Neuronal stem cell (in vitro differentiated cells): Measurements from ENCODE around the gene TEX29.

Experiments
- DNase-seq: peaks from one replicate; pipeline ENCODE4 v3.0.0-alpha.2; 2013; ENCODE audit warnings: low spot score
- H2AFZ ChIP-seq: one replicate; pipeline ENCODE4 v1.6.1; 2013; ENCODE audit warnings: mild to moderate bottlenecking, low read length, inconsistent platforms
- H2AK5ac ChIP-seq: 2 replicates; pipeline ENCODE4 v1.6.1; 2013; ENCODE audit warnings: low read depth, mild to moderate bottlenecking, inconsistent platforms, low read length, moderate library complexity, mixed read lengths
- H2BK120ac ChIP-seq: 2 replicates; pipeline ENCODE4 v1.6.1; 2013; ENCODE audit warnings: low read depth, mild to moderate bottlenecking, inconsistent platforms, low read length, moderate library complexity, mixed read lengths
- H2BK12ac ChIP-seq: one replicate; pipeline ENCODE4 v1.6.1; 2013; ENCODE audit warnings: low read length, inconsistent platforms
- H2BK15ac ChIP-seq: 2 replicates; pipeline ENCODE4 v1.6.1; 2013; ENCODE audit warnings: mild to moderate bottlenecking, low read length, inconsistent platforms, mixed read lengths
- H2BK5ac ChIP-seq: one replicate; pipeline ENCODE4 v1.6.1; 2013; ENCODE audit warnings: inconsistent platforms, mild to moderate bottlenecking, low read length, moderate library complexity
- H3K14ac ChIP-seq: one replicate; pipeline ENCODE4 v1.6.1; 2013; ENCODE audit warnings: low read length, inconsistent platforms
- H3K18ac ChIP-seq: 2 replicates; pipeline ENCODE4 v1.6.1; 2013; ENCODE audit warnings: low read length, inconsistent platforms
- H3K23ac ChIP-seq: 2 replicates; pipeline ENCODE4 v1.6.1; 2013; ENCODE audit warnings: low read depth, mild to moderate bottlenecking, mixed read lengths, low read length, inconsistent platforms; ENCODE audit not compliant: poor library complexity
- H3K27ac ChIP-seq: replicated peaks from 3 replicates; pipeline ENCODE4 v1.5.1; 2013; ENCODE audit warnings: low read length, inconsistent platforms
- H3K27me3 ChIP-seq, 3 experiments: 2 replicates each; pipeline ENCODE4 v1.6.1; 2013; ENCODE audit warnings: low read length in 3 of 3, mild to moderate bottlenecking in 2 of 3, inconsistent platforms in 1 of 3, low read depth in 1 of 3, mixed read lengths in 1 of 3, moderate library complexity in 1 of 3; ENCODE audit not compliant: control insufficient read depth in 3 of 3, insufficient read depth in 3 of 3
- H3K36me3 ChIP-seq, 2 donors: replicated peaks in 1 of 2; 2 replicates each; pipeline ENCODE4 v1.6.1; 2013; ENCODE audit warnings: low read length in 2 of 2; ENCODE audit not compliant: control insufficient read depth in 2 of 2, insufficient read depth in 2 of 2
- H3K4ac ChIP-seq: 2 replicates; pipeline ENCODE4 v1.6.1; 2013; ENCODE audit warnings: inconsistent platforms, mild to moderate bottlenecking, low read length, moderate library complexity
- H3K4me1 ChIP-seq, 2 donors: 1 replicate in 1 of 2; 2 replicates in 1 of 2; pipeline ENCODE4 v1.6.1; 2013; ENCODE audit warnings: low read length in 2 of 2, low read depth in 1 of 2; ENCODE audit not compliant: control insufficient read depth in 2 of 2, insufficient read depth in 1 of 2
- H3K4me2 ChIP-seq: one replicate; pipeline ENCODE4 v1.6.1; 2013; ENCODE audit warnings: mild to moderate bottlenecking, low read length, inconsistent platforms; ENCODE audit not compliant: insufficient read depth, poor library complexity, severe bottlenecking
- H3K4me3 ChIP-seq, 2 donors: 2 replicates each; pipeline ENCODE4 v1.5.1; 2013; ENCODE audit warnings: low read length in 2 of 2, mild to moderate bottlenecking in 2 of 2, inconsistent platforms in 1 of 2, moderate library complexity in 1 of 2
- H3K79me1 ChIP-seq: one replicate; pipeline ENCODE4 v1.6.1; 2013; ENCODE audit warnings: low read depth, mild to moderate bottlenecking, inconsistent platforms, low read length, moderate library complexity
- H3K9ac ChIP-seq: one replicate; pipeline ENCODE4 v1.6.1; 2013; ENCODE audit warnings: mild to moderate bottlenecking, low read depth, low read length, inconsistent platforms; ENCODE audit not compliant: poor library complexity
- H3K9me3 ChIP-seq, 2 donors: replicated peaks in 1 of 2; 2 replicates each; pipeline versions ENCODE3 to v1.6.1; 2013; ENCODE audit warnings: low read length in 2 of 2, mild to moderate bottlenecking in 2 of 2, inconsistent platforms in 1 of 2, low read depth in 1 of 2, mixed read lengths in 1 of 2, moderate library complexity in 1 of 2; ENCODE audit not compliant: control insufficient read depth in 2 of 2, insufficient read depth in 1 of 2
- H4K8ac ChIP-seq: one replicate; pipeline ENCODE4 v1.6.1; 2013; ENCODE audit warnings: low read depth, mild to moderate bottlenecking, inconsistent platforms, low read length, moderate library complexity
- H4K91ac ChIP-seq: one replicate; pipeline ENCODE4 v1.6.1; 2013; ENCODE audit warnings: low read length, low read depth, mild to moderate bottlenecking, inconsistent platforms; ENCODE audit not compliant: poor library complexity
- WGBS, 2 donors: extraction: QIAGEN DNeasy Blood & Tissue Kit; methylation state at CpG; one replicate each; pipeline ENCODE4 v1.1.7; 2013; ENCODE audit warnings: missing lambda C conversion rate in 2 of 2, mixed read lengths in 1 of 2; ENCODE audit not compliant: insufficient read length in 2 of 2, insufficient replicate concordance in 1 of 2; ENCODE audit errors: extremely low coverage in 2 of 2; 5-methylcytosine and 5-hydroxymethylcytosine counted together

Gene TEX29

GRCh38 chr13:111392486-111392885 lies 72.0 kb downstream of the TEX29 start:
- Histone ChIP-seq H2BK120ac (no peak overlapping the region), H3K9me3 (no peaks in the 10 kb centered on the region), H2BK15ac (no peak overlapping the region), H3K14ac (no peak overlapping the region), H3K36me3 (no peaks in the 10 kb centered on the region), H3K4me3 (no peak overlapping the region), H4K91ac (no peak overlapping the region), H4K8ac (no peak overlapping the region), H2BK12ac (no peak overlapping the region), H3K23ac (no peak overlapping the region), H3K4ac (no peak overlapping the region), H3K9ac (no peak overlapping the region), H3K18ac (no peak overlapping the region), H3K4me1 (peaks cover 0 to 4% of the 10 kb centered on the region in 2 donors), H2BK5ac (no peak overlapping the region), H3K79me1 (no peaks in the 10 kb centered on the region), H3K27ac (no peak overlapping the region), H2AK5ac (no peak overlapping the region), H2AFZ (no peak overlapping the region), H3K4me2 (no peak overlapping the region), H3K27me3 (peaks cover 0 to 9% (median 0%) of the 10 kb centered on the region in 3 experiments)
- WGBS, 2 donors = no CpG with 5 or more reads among the region's 9 CpGs
- no peak for DNase-seq

GRCh38 chr13:111393221-111393790 lies 72.9 kb downstream of the TEX29 start:
- Histone ChIP-seq H2BK5ac (no peak overlapping the region), H3K9ac (no peak overlapping the region), H3K4me2 (no peak overlapping the region), H3K23ac (no peak overlapping the region), H2BK15ac (no peak overlapping the region), H3K14ac (no peak overlapping the region), H3K9me3 (no peaks in the 10 kb centered on the region), H3K18ac (no peak overlapping the region), H2BK12ac (no peak overlapping the region), H3K27me3 (peaks cover 0 to 4% (median 0%) of the 10 kb centered on the region in 3 experiments), H3K4me1 (peaks cover 0 to 3% of the 10 kb centered on the region in 2 donors), H3K79me1 (no peaks in the 10 kb centered on the region), H3K4me3 (no peak overlapping the region), H4K91ac (no peak overlapping the region), H4K8ac (no peak overlapping the region), H2BK120ac (no peak overlapping the region), H3K4ac (no peak overlapping the region), H2AK5ac (no peak overlapping the region), H2AFZ (no peak overlapping the region), H3K36me3 (no peaks in the 10 kb centered on the region), H3K27ac (no peak overlapping the region)
- WGBS, 2 donors = no CpG with 5 or more reads among the region's 8 CpGs
- no peak for DNase-seq
